ENCODE results near the gene PRSS57.
"Not testable (repeated sequence)": the region's sequence is repeated elsewhere in the genome, so short reads cannot be mapped to it uniquely, and the experiment has no call there.

Gene PRSS57

DNA sequence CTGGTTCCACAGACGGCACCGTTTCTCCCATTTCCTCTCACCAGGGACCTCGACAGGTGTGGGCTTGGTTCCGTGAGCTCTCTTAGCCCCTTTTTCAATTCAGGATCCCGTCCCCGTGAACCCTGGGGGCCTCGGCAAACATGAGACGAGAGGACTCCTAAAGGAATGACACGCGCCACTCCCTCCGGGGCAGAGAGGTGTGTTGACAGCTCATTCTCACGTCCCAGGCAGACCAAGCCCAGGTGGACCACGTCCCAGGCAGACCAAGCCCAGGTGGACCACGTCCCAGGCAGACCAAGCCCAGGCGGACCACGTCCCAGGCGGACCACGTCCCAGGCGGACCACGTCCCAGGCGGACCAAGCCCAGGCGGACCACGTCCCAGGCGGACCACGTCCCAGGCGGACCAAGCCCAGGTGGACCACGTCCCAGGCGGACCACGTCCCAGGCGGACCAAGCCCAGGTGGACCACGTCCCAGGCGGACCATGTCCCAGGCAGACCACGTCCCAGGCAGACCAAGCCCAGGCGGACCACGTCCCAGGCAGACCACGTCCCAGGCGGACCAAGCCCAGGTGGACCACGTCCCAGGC, 28.2 kb downstream of the PRSS57 start:
- not testable (repeated sequence) for DNase-seq

DNA sequence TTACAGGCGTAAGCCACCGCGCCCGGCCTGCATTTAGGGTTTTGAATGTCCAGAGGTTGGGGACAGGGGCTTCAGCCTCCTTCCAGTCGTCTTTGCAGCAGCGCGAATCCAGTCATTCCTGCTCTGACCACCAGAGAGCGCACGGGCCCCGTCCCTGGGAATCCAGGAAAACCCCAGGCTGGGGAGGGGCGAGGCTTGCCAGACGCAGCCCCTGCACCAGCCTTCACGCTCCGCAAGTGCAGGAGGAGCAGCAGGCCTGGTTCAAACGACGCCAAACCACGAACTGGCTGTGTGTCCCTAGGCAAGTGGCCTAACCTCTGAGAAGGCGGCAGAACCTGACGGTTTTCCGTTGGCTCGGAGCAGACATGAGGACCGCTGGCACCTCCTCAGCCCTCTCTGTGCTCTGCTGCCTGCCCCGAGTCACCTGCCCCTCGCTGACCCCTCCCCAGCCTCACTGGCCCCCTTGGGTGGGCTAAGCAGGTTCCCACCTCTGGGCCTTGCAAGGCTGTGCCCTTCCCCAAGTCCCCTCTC, 30.3 kb downstream of the PRSS57 start:
- peak; percentile 97 for DNase-seq

DNA sequence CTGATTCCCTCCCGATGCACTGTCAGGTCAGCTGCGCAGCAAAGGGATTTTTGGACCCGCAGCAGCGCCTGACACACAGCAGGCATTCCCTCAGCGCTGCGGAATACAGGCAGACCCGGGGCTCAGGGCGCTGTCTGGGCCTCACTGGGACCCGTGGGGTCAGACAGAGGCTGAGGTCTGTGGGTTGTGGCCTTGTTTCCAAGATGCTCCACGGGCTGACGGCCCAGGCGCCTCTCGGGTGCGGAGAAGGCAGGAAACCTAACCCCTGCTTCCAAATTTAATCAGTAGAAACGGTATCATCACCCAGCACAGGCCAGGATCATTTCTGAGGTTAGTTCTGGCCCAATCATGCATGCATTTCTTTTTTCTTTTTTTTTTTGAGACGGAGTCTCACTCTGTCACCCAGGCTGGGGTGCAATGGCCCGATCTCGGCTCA, 31.6 kb downstream of the PRSS57 start:
- DNase-seq: no peak

DNA sequence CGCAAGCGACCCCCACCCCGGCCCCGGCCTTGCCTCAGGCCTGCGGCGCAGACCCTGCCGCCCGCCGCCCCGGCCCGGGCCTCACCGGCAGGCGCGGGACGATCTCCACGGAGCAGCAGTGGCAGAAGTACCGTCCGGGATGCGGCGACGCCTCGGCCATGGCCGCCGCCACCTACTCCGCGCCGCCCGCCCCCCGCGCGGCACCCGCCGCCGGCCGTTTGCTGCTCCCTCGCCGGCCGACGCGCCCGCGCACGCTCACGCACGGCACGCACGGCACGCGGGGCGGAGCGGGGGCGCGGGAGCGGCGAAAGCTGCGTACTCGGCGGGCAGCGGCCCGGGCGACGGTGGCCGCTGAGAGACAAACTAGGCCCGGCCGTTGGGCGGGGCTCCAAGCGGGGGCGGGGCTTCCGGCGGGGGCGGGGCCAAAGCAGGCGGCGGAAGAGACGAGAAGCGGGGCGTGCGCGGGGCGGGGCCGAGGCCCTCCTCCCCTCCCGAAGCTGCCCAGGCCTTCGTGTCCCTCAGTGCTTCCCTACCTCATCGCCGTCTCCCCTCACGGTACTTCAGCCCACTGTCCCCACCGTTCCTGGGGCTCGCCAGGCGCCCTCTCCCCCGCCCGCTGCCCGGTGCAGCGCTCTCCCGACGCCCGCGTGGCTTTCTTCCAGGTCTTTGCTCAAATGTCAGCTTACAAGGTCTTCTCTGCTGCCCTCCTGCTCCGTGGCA, 32.1 kb downstream of the PRSS57 start, which contains the start of gene RNF126:
TSS of gene RNF126 (minus strand) at position 253 of the 720 bp plus-strand sequence. CDS start at position 160, 93 bp downstream.
- peak; percentile 99 for DNase-seq

DNA sequence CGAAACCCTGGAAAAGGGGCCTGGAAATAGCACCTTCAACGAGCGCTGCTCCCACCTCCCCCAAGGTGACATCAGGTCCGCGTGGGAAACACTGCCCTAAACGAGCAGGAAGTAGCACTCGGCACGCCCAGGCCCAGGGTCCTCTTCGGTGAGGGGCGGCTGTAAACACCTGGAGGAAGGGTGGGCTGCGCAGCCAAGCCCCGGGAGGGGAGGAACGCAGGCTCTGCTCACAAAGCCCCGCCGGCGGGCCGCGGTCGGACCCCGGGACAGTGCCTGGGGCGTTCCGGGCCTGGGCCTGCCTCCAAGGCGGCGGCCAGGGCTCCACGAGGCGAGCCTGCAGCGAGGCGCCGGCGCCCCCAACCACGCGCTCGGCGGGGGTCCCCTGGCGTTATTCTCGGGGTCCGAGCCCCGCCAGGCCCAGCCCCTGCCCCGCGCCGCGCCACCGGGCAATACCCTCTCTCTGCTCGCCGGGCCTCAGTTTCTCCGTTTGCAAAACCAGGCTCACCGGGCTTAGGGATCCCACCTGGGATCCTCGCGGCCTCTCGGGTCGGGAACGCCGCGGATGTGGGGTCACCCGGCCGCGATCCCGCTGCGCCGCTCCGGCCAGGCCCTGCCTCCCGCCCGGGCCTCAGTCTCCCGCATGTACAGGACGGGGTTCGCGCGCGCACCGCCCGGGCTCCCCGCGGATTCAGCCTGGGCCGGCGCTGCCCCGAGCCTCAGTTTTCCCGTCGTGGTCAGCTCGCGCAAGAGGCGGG, 32.9 kb downstream of the PRSS57 start:
- no peak for DNase-seq

DNA sequence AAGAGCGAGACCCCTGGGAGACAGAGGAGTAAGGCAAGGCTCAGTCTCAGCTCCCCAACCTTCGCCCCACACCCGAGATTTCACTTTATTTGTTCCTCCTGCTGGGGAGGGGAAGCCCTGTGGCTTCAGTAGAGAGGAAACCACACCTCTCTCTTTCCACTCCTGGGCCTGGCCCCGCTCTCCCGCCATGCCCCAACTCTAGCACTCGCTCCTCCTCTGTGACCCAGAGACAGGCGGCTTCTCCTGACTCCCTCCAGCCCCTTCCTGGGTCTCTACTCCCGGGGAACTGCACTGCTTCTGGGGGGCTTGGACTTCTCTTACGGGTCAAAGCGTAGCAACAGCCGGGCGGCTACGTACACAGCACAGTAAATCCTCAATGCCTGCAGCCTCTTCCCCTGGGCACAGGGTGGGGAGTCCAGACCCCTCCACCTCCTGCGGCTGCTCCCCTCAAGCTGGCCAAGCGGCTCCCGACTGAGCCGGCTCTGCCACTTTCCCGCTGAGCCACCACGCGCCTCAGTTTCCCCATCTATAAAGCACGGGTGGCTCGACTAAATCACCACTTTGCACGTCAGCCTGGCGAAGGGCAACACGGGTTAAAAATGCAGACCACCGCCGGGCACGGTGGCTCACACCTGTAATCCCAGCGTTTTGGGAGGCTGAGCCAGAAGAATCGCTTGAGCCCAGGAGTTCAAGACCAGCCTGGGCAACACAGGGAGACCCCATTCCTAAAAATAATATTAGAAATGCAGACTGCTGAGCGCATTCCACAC, 33.6 kb downstream of the PRSS57 start:
- DNase-seq: no peak

DNA sequence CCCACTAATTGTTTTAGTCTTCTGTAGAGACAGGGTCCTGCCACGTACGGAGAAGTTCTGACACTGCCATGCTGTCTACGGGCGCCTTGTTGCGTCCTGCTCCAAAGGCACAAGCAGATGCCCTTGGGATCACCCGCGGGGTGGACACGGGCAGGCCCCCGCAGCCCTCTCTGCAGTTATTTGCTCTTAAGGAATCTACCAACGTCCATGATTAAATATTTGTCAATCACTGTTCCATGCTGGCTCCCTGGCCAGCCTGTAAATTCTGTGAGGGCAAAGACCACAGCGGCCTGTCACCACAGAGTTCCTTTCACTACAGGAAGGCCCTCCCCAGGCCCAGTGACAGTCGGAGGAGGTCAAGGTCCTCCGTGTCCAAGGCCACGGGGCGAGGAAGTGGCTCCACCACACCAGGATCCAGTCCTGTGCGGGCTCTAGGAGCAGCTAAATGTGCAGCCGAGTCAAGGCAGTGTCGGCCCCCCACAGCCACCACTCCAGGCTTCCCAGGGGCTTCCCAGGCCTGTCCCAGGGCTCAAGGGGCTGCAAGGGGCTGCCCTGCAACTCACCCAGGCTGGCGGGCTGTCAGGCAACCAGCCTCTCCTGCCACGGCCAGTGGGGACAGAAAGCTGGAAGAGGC, 34.3 kb downstream of the PRSS57 start:
- no peak for DNase-seq

DNA sequence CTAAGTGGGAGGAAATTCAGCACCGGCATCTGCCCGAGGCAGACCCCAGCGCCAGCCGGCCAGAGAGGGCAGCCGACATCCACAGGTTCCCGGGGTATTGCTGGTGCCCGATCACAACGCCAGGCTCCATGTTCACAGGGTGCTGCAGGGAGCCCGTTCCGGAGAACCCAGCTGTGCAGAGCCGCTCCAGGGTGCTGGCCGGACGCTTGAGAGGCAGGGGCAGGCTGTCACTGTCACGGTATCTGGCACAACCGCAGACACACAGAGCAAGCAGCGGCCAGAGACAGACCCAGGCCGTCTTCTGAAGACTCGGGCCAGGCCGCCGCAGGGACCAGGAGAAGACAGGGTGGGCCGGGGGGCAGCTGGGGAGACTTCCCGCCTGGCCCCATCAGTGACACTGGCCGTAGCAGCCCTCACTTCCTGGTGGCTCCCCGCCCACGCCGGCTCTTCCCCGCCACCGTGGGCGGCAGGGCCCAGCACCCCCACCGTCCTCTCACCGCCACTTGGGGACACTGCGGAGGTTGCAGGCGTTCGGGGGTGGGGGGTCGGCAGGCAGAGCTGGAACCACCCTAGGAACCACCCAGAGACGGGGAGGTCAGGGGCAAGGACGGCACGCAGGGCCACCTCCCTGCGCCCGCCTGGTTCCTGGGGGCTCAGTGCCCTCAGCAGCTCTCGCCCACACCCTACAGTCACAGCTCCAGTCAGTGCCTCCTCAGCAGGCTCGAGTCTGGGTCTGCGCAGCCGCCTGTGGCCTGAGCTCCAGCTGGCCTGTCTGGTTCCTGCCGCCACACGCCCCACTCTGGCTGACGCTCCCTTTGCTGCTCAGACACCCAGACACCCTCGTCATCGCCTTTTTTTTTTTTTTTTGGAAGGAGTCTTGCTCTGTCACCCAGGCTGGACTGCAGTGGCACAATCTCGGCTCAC, 36.1 kb downstream of the PRSS57 start:
- DNase-seq: no peak

DNA sequence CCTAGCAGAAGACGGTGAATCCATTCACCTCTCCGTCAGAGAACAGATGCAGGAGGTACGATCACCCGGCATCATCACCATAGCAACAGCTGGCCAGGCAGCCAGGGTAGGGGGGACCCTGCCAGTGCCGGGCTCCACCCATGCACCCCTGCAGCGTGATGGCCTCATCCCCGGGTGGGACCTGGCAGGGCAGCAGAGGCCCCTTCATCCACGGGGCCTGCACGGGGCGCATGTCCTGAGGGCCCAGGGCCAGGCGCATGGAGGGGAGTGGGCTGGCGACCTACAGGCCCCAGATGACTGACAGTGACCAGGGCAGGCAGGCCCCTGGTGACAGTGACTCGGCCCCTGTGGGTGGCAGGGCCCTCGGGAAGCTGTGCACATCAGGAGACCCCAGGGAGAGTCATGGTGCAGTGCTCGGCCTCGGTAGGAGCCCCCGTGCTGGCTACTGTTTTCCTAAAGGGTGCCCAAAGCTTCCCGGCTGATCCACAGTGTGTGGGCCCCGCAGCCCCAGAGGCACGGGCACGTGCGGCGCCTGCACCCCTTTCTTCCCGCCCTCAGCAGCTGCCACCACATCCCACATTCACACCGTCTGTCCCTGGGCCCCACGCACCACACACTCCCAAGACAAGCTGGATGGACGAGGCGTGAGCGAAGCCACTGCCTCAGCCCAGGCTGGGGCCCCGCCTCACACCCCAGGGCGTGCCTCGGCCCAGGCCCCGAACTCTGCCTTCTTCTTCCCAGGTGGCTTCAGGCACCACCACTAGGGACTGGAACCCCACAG, 37.0 kb downstream of the PRSS57 start:
- no peak for DNase-seq

DNA sequence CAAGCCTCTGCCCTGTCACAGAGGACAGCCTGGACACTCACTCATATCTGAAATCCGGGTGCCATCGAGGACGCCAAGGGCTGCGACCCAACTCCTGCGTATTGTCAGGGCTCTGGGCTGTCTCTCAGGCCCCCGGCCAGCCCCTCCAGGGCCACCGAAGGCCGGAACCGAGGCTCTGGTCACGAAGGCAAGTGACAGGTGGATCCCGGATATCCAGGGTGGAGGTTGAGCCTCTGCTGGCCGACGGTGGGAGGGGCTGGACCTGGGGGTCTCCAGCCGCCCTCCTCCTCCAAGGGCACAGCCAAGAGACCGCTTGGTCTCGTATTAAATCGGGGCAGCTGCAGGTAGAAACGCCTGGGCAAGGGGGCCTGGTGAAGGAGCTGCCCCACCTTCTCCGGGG, 37.6 kb downstream of the PRSS57 start:
- DNase-seq: no peak

DNA sequence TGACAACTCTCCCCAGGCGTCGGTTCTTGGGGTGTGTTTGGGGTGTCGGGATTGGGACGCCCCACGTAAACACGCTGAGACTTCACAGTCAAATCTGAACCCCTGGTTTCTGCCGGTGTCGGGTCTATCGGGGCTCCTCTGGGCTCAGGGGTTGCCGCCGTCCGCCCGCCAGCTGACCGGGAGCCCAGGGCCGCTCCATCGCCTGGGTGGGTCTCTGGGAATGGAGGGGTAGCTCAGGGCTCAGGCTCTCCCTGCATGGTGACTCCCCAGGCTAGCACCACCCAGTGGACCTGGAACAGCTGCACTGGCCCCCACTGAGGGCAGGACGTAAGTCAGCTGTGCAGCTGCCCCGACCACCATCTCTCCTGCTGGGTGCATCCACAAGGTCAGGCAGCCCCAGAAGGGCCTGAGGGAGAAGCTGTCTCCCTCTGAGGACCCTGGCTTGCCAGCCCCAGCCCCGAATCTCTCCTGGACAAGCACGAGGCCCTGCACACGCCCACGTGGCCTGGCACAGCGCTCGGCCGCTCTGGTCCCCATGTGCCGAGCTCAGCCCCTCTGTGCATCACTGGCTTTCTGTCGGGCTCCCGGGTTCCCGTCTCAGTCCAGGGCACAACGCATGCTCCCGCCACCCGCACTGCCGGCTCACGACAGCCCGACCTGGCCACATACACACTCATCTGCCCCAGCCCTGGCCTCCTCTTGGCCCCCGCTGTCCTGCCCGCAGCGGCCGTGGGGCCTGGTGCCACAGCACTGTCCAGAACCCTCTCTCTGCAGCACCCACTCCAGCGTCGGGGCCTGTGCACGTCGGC, 38.3 kb downstream of the PRSS57 start:
- DNase-seq: no peak

DNA sequence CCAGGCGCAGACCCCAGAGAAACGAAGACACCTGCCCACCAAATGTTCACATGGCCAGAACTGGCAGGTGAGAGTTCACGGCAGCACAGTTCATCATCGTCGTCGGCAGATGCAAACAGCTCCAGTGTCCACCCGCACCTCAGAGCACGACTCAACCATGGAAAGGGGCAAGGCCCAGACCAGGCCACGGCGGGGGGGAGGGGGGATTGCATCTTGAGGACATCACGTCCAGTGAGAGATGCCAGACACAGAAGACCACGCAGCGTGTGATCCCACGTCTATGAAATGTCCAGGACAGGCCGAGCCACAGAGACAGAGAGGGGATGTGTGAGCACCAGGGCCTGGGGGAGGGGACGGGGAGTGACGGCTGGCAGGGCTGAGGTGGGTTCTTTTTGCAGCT, 39.6 kb downstream of the PRSS57 start:
- no peak for DNase-seq

GRCh38 chr19:653425-653824, 41.8 kb downstream of the PRSS57 start:
- no peak for DNase-seq

DNA sequence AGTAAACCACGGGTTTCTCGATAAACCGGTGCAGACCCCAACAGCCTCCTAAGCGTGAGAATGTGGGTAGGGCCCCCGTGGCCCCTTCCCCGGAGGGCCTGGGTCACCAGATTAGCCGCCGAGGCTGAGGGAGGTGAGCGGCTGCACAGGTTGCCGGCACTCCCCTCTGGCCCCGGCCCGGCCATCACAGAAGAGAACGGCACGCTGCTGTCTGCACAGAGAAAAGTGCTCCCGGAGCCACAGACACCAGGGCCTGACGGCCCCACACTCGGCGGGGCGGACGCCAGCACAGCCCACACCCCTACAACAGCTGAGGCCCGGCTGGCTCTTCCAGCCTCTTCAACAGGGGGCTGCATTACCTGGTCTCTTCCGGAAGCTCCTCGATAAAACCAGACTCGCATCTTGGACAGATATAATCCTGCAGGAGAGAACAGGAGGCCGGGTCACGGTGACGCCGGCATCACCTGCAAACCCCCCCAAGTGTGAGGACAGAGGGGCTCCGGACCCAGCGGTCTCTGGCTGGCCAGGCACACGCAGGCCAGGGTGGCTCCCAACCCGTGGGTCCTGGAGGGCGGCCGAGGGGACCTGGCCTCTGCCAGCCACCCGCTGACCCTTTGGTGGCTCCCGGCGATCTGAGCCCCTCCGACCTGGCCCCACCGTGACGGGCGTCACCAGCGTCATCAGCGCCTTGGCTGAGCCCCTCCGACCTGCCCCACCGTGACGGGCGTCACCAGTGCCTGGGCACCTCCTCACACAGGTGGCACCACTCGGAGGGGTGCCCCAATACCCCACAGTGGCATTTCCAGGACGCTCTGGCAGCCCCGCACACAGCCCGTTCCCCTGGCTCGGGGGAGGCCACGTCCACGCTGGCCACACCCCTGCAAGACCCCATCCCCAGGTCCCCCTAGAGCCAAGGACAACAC, 42.5 kb downstream of the PRSS57 start:
- no peak for DNase-seq

DNA sequence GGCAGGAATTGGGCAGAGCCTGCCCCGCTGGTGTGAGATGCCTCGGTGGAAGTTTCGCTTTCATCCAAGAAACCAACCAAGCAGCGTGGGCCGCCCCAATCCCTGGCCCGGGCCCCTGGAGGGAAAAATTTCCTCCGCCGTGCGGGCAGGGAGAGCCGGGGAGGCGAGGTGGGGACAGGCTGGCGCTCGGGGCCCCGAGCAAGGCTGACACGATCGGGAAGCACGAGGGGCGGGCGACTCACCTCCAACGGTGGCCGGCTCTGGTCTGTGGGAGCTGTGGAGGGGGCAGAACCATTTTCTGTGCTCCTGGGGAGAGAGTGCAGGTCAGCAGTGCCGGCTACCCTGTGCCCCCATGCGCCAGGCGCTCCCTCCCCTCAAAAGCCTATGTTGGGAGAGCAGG, 43.3 kb downstream of the PRSS57 start:
- DNase-seq: no peak

- no peak for DNase-seq
Observed at GRCh38 chr19:651114-651818, 44.0 kb downstream of the PRSS57 start.

GRCh38 chr19:650121-650520, 45.1 kb downstream of the PRSS57 start:
- no peak for DNase-seq

Measured in 8988T (cell line).